Activated T-helper 1 cell treated with anti-CD3 and anti-CD28 coated beads, Interleukin-12 subunit alpha, Interleukin-12 subunit beta, Interleukin-2, Interleukin-4 antibody, amounts not matched to agents 30 ng/mL and 10 ng/mL and 1 ng/mL, durations not matched to agents 14 hours and 24 hours and 36 hours (primary cell): ENCODE measurements around the gene REEP1. TPM values are rescaled to one million over a fixed set of nuclear protein-coding genes. Genes with fewer than 3 reads are reported as not detected.

Experiments
- DNase-seq: peaks from one replicate; pipeline ENCODE4 v3.0.0; 2021; ENCODE audit warnings: low spot score
- H3K27ac Mint-ChIP-seq: one replicate; pipeline ENCODE4 v1.8.0; 2021; ENCODE audit warnings: mild to moderate bottlenecking, mixed read lengths
- H3K27me3 Mint-ChIP-seq: one replicate; pipeline ENCODE4 v1.8.0; 2022; ENCODE audit warnings: mild to moderate bottlenecking, moderate library complexity, mixed read lengths; ENCODE audit not compliant: insufficient read depth
- H3K36me3 Mint-ChIP-seq: one replicate; pipeline ENCODE4 v1.8.0; 2021; ENCODE audit warnings: low read depth, mixed read lengths
- H3K4me1 Mint-ChIP-seq: one replicate; pipeline ENCODE4 v1.8.0; 2021; ENCODE audit warnings: low read depth, mixed read lengths
- H3K4me3 Mint-ChIP-seq: one replicate; pipeline ENCODE4 v1.8.0; 2021; ENCODE audit warnings: mild to moderate bottlenecking, moderate library complexity, mixed read lengths
- H3K9me3 Mint-ChIP-seq: one replicate; pipeline ENCODE4 v1.8.0; 2021; ENCODE audit warnings: mixed read lengths
- intact Hi-C: fragments of 100-400 bp; cut with micrococcal nuclease; formaldehyde crosslinking; loops from one replicate; pipeline ENCODE4 v1.15.1; 2024
- total RNA-seq: library from RNA; stranded (reverse); gene quantifications from 2 replicates; pipeline ENCODE4 v1.2.3, GENCODE V29; 2022

The REEP1 gene
- total RNA-seq, 1 donor from 2014 or later, result 0.26 TPM

DNA sequence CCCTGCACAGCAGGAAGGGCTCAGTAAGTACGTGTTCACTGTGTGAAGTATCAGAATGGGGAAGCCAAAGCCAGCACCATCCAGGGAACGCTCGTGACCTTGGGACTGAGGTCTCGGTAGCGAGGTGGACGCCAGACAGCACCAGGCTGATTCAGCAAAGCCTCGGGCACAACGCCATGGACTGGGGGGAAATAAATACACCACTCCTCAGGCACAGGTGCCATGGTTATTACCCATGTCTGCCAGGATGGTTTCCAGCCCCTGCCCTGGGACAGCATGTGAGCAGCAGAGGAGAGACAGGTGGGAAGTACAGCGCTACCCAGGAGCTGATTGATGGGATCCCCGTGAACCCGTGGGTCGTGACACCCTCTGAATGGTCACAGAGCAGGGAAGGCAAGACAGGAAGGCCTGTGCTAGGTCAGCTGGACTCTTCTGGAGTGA, 53.0 kb downstream of the REEP1 start:
- Mint-ChIP-seq H3K4me1 (no peaks in the 10 kb centered on the region), H3K9me3 (no peaks in the 10 kb centered on the region), H3K36me3 (no peaks in the 10 kb centered on the region), H3K27ac (peak overlapping the region; percentile 35), H3K4me3 (no peak overlapping the region), H3K27me3 (peaks cover 6% of the 10 kb centered on the region)
- intact Hi-C loops, result no loop called here
- no peak for DNase-seq

- H3K27ac Mint-ChIP-seq, result no peak overlapping the region
- H3K4me1 Mint-ChIP-seq, result no peaks in the 10 kb centered on the region
- no peaks in the 10 kb centered on the region for H3K9me3 Mint-ChIP-seq
- intact Hi-C loops, result no loop called here
- DNase-seq, result no peak
- H3K36me3 Mint-ChIP-seq, result no peaks in the 10 kb centered on the region
- no peak overlapping the region for H3K4me3 Mint-ChIP-seq
- peaks cover 4% of the 10 kb centered on the region for H3K27me3 Mint-ChIP-seq
These were observed 53.9 kb downstream of the REEP1 start for GRCh38 chr2:86283411-86284030.

GRCh38 chr2:86281066-86281700, 56.2 kb downstream of the REEP1 start:
- Mint-ChIP-seq H3K36me3 (no peaks in the 10 kb centered on the region), H3K4me1 (no peaks in the 10 kb centered on the region), H3K27me3 (peaks cover 2% of the 10 kb centered on the region), H3K27ac (no peak overlapping the region), H3K9me3 (no peaks in the 10 kb centered on the region), H3K4me3 (no peak overlapping the region)
- no peak for DNase-seq
- intact Hi-C loops, result no loop called here

DNA sequence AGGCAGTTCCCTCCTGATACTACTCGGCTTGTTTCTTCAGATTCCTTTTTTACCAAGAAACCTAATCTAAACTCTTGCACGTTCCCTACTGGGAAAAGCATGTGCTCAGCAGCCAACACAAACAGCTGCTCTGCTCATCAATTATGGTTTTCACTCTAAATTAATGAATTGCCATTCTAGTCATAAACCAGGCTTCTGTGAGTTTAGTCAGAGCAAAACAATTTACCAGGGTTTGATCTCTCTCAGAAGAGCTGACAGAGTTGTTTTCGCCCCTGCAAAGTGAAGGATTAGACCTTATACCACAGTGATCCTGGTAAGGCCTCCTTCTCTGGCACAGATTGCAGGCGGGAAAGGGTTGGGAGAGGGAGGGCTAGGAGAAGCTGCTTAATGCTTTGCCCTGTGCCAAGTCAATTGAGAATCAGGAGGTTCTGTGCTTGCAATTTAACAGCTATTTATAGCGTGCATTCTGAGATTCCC, 57.2 kb downstream of the REEP1 start:
- Mint-ChIP-seq H3K36me3 (peaks cover 2% of the 10 kb centered on the region), H3K4me1 (peaks cover 6% of the 10 kb centered on the region), H3K4me3 (no peak overlapping the region), H3K27ac (no peak overlapping the region), H3K9me3 (peaks cover 5% of the 10 kb centered on the region), H3K27me3 (no peaks in the 10 kb centered on the region)
- DNase-seq, result no peak
- intact Hi-C loops, result no loop called here

- DNase-seq, result no peak
- Mint-ChIP-seq H3K36me3 (peaks cover 12% of the 10 kb centered on the region), H3K9me3 (peaks cover 37% of the 10 kb centered on the region), H3K27ac (no peak overlapping the region), H3K4me3 (no peak overlapping the region), H3K4me1 (peaks cover 28% of the 10 kb centered on the region), H3K27me3 (no peaks in the 10 kb centered on the region)
- intact Hi-C loops, result loop anchor here (2.0 kb wide), 1 partner anchor 77 kb away; the partner anchor contains the start of gene MRPL35
These were observed 61.5 kb downstream of the REEP1 start for GRCh38 chr2:86275962-86276361.

- Mint-ChIP-seq H3K27ac (peak overlapping the region; percentile 69), H3K9me3 (peaks cover 43% of the 10 kb centered on the region), H3K36me3 (peaks cover 14% of the 10 kb centered on the region), H3K27me3 (no peaks in the 10 kb centered on the region), H3K4me1 (peaks cover 28% of the 10 kb centered on the region), H3K4me3 (no peak overlapping the region)
- DNase-seq, result no peak
- intact Hi-C loops, result loop anchor here (2.0 kb wide), 1 partner anchor 77 kb away; the partner anchor contains the start of gene MRPL35
These were observed 62.0 kb downstream of the REEP1 start for GRCh38 chr2:86275384-86275799.

GRCh38 chr2:86274918-86275275, 62.5 kb downstream of the REEP1 start:
- H3K27me3 Mint-ChIP-seq, result no peaks in the 10 kb centered on the region
- H3K4me3 Mint-ChIP-seq, result no peak overlapping the region
- DNase-seq, result no peak
- peaks cover 14% of the 10 kb centered on the region for H3K36me3 Mint-ChIP-seq
- H3K9me3 Mint-ChIP-seq, result peaks cover 44% of the 10 kb centered on the region
- peaks cover 28% of the 10 kb centered on the region for H3K4me1 Mint-ChIP-seq
- intact Hi-C loops, result loop anchor here (2.0 kb wide), 1 partner anchor 76 kb away; the partner anchor contains the start of gene MRPL35
- H3K27ac Mint-ChIP-seq, result no peak overlapping the region

- peaks cover 44% of the 10 kb centered on the region for H3K9me3 Mint-ChIP-seq
- H3K4me1 Mint-ChIP-seq, result peaks cover 28% of the 10 kb centered on the region
- peak overlapping the region; percentile 13 for H3K27ac Mint-ChIP-seq
- intact Hi-C loops, result loop anchor here (2.0 kb wide), 1 partner anchor 76 kb away; the partner anchor contains the start of gene MRPL35
- H3K36me3 Mint-ChIP-seq, result peaks cover 14% of the 10 kb centered on the region
- H3K4me3 Mint-ChIP-seq, result no peak overlapping the region
- no peaks in the 10 kb centered on the region for H3K27me3 Mint-ChIP-seq
- DNase-seq, result no peak
These were observed 63.0 kb downstream of the REEP1 start for GRCh38 chr2:86274265-86274917.

DNA sequence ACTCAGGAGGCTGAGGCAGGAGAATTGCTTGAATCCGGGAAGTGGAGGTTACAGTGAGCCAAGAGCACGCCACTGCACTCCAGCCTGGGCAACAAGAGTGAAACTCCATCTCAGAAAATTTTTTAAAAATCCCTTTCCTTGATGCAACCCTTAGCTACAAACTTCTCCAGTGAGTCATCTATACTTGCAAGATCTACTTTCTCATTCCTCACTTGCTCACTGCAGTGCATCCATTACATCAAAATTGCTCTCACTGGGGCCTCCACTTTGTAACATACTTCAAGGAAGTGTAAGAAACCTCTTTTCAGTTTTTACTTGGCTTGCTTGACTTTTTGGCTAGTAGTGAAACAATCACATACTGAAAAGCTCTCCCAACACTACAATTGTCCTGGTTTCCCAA, 65.3 kb downstream of the REEP1 start:
- DNase-seq, result no peak
- peaks cover 28% of the 10 kb centered on the region for H3K4me1 Mint-ChIP-seq
- no peak overlapping the region for H3K4me3 Mint-ChIP-seq
- H3K27ac Mint-ChIP-seq, result no peak overlapping the region
- H3K9me3 Mint-ChIP-seq, result peaks cover 48% of the 10 kb centered on the region
- intact Hi-C loops, result no loop called here
- peaks cover 13% of the 10 kb centered on the region for H3K27me3 Mint-ChIP-seq
- H3K36me3 Mint-ChIP-seq, result peaks cover 14% of the 10 kb centered on the region

DNA sequence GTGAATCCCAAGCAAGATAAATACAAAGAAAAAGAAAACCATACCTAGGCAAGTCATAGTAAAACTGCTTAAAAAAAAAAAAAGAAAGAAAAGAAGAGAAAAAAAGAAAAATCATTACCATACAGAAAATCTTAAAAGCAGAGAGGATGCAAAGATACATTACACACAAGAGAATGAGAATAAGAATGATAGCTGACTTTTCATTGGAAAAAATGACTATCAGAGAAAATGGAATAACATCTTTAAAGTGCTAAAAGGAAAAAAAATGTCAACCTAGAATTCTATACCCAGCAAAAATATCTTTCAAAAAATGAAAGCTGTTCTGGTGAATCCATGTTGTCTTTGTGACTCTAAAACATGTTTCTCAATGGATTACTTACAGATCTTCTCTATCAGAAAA, 66.2 kb downstream of the REEP1 start:
- Mint-ChIP-seq H3K27me3 (peaks cover 13% of the 10 kb centered on the region), H3K4me3 (no peak overlapping the region), H3K4me1 (peaks cover 28% of the 10 kb centered on the region), H3K36me3 (peaks cover 14% of the 10 kb centered on the region), H3K9me3 (peaks cover 48% of the 10 kb centered on the region), H3K27ac (no peak overlapping the region)
- intact Hi-C loops, result no loop called here
- DNase-seq, result no peak

DNA sequence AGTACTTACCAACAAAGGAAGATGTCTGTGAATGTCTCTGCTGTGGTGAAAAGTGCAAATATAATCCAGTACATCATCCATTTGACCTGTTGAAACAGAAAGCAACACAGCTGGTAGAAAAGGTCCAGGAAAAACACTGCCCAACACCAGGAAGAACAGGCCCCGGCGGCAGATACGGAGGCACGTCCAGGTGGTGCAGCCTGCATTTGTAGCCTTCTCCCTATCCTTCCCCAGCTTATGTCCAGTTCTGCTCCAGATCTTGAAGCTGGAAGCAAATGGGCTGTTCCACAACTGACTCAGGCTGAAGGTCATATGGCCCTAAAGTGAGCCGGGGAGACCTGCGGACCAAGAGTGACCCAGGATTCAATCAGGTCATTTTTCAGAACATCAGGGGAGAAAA, 73.5 kb downstream of the REEP1 start:
- peaks cover 14% of the 10 kb centered on the region for H3K27me3 Mint-ChIP-seq
- intact Hi-C loops, result no loop called here
- no peak for DNase-seq
- no peaks in the 10 kb centered on the region for H3K4me1 Mint-ChIP-seq
- H3K9me3 Mint-ChIP-seq, result peaks cover 4% of the 10 kb centered on the region
- no peak overlapping the region for H3K4me3 Mint-ChIP-seq
- H3K27ac Mint-ChIP-seq, result no peak overlapping the region
- H3K36me3 Mint-ChIP-seq, result no peaks in the 10 kb centered on the region

GRCh38 chr2:86260978-86261377, 76.4 kb downstream of the REEP1 start:
- Mint-ChIP-seq H3K4me3 (no peak overlapping the region), H3K4me1 (no peaks in the 10 kb centered on the region), H3K9me3 (no peaks in the 10 kb centered on the region), H3K27ac (no peak overlapping the region), H3K27me3 (peaks cover 5% of the 10 kb centered on the region), H3K36me3 (no peaks in the 10 kb centered on the region)
- DNase-seq, result no peak
- intact Hi-C loops, result no loop called here

DNA sequence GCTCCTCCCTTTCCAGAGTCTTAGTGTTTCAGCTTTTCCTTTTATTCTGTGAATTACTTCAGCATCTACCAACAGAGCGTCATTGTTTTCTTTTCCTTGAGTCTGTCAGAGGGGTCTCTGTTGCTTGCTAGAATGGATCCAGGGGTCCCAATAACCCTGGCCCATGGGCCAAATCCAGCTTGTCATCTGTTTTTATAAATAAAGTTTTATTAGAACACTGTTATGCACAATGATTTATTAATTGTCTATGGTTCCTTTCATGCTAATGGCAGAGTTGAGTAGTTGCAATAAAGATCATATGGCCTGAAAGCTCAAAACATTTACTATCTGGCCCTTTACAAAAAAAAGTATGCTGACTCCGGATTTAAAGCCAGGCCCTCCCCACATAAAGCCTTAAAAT, 79.3 kb downstream of the REEP1 start:
- H3K27ac Mint-ChIP-seq, result no peak overlapping the region
- peaks cover 3% of the 10 kb centered on the region for H3K27me3 Mint-ChIP-seq
- no peak overlapping the region for H3K4me3 Mint-ChIP-seq
- intact Hi-C loops, result no loop called here
- H3K36me3 Mint-ChIP-seq, result no peaks in the 10 kb centered on the region
- DNase-seq, result no peak
- no peaks in the 10 kb centered on the region for H3K4me1 Mint-ChIP-seq
- no peaks in the 10 kb centered on the region for H3K9me3 Mint-ChIP-seq
